HG03432 (cell line): Measurements from ENCODE around the gene SLC6A17.

Source experiments
- ATAC-seq: cut with Tn5 transposase; IDR thresholded peaks from one replicate; pipeline ENCODE4 v1.9.1; 2021; ENCODE audit warnings: mild to moderate bottlenecking, moderate library complexity; ENCODE audit not compliant: unreplicated experiment

The SLC6A17 gene

DNA sequence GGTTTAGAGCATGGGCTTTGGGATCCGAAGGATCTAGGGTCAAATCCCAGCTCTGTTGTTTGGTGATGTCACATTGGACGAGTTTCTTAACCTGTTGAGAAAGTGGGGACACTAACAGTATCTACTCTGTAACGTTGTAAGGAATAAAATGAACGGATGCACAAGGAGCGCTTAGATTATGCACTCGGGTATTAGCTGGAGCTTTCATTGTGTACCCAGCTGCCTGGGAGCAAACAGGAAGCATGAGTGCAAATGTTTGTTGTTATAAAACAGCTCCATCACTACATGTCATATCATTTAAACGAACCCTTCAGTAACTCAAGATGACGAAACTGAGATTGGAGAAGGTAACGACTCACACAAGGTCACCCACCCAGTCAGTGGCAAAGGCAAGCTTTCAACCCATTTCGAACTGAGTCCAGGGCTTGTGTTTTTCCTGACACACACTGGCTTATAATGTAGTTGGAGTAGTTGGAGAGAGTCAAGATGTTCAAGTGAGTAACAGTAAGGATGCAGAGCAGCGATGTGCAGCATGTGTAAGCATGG is 16.2 kb upstream of the SLC6A17 start:
- ATAC-seq: no peak

GRCh38 chr1:110135246-110135645 is 15.0 kb upstream of the SLC6A17 start:
- ATAC-seq: no peak

- ATAC-seq: no peak
Observed at GRCh38 chr1:110135666-110136065, 14.6 kb upstream of the SLC6A17 start.

DNA sequence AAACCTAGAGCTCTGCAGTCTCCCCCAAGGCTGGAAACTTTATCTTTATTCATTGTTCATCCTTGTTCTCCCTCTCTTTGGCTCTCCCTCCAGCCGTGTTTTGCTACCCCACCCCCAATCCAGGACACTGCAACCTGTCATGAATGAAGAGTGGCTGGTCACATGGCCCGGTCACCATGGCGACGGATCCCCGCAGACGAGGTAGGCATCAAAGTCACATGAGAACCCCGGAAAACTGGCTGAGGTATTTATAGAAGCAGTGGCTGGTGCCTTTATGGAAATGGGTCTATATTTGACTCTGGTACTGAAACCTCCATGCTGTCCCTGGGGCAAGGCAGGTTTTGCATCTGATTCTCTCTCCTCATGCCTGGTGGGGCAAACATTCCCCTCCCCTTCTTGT is 13.4 kb upstream of the SLC6A17 start:
- ATAC-seq: no peak

GRCh38 chr1:110138956-110139355 is 11.3 kb upstream of the SLC6A17 start:
- no peak for ATAC-seq

DNA sequence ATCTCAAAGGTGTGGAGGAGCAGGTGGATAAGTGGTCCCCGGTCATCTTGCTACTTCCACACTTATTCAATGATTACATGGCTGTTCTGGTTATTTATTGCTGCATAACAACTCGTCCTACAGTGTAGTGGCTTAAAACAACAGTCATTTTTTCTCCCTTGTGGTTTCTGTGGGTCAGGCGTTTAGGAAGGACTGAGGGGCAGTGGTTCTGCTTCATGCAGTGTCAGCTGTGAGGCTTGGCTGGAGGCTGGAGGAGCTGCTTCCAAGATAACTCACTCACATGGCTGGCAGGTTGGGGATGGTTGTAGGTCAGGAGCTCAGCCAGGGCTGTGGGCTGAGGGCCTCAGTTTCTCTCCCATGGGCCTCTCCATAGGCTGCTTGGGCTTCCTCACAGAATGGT is 5.9 kb upstream of the SLC6A17 start:
- ATAC-seq: no peak

DNA sequence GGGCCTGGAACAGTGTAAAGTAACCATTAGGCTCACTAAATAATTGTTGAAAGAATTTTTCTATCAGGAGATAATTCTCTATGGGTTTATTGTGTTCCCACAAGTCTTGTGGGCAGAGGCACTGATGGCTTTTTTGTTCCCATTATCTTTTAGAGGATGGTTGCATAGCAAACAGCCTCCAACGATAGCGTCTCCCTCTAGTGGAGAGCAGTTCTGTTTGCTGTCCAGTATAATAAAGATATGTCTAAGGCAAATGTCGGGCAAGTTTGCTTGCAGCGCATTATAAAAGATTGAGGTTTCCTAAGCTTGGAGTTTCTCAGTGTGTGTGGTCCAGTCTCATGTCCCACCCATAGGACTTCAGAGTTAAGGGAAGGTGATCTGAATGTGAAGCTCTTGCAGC is 1.3 kb upstream of the SLC6A17 start:
- no peak for ATAC-seq

DNA sequence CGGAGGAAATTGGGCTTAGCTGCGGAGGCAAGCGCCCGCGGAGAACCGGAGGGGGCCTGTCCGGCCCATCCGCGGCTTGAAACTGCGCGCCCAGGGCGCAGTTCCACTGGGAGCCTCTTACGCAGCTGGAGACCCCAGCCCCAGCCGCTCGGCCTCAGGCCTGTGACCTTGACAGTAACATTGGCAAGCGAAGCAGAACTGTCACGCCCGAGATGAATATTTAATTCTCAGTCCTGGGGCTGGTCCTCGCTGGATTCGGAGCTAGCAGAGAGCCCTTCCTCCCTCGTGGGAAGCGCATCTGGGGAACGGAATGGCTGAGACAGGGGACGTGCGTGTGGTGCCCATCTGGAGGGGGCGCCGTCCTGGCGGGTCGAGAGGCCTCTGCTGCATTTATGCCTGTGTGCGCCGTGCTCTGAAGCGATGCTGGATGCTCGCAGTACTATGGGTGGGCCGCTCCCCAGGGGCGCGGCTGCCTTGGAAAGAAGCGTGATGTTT is 928 bp downstream of the SLC6A17 start:
- no peak for ATAC-seq

DNA sequence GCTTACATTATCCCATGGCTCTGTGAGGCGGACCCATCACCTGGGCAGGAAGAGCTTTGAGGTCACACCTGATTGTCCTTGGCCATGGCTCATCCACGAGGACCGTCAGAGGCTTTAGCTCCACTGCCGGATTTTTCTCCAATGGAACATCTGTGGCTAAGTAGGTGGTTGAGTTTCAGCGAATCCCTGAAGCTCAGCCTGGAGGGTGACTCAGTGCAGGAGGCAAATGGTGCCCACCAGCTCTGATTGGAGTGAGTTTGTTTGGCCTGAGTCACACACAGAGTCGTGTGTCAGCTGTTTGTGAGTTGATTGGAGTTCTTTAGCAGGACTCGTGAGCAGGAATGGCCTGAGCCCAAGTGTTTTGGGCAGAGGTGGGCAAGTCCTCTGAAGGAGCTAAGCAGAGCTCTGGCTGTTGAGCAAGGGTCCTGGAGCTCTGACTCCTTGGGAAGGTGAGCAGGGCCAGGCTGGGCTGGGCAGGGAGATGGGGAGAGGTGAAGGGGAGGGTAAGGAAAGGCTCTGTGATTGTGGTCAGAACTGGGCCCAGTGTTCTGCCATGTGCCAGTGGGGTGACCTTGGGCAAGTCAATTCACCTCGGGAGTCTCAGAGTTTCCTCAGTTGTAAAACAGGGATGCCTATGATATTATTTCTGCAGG is 2.0 kb downstream of the SLC6A17 start:
- no peak for ATAC-seq

GRCh38 chr1:110153407-110153950 is 3.2 kb downstream of the SLC6A17 start:
- ATAC-seq: no peak

- ATAC-seq: no peak
Observed at GRCh38 chr1:110155878-110156522, 5.7 kb downstream of the SLC6A17 start.

DNA sequence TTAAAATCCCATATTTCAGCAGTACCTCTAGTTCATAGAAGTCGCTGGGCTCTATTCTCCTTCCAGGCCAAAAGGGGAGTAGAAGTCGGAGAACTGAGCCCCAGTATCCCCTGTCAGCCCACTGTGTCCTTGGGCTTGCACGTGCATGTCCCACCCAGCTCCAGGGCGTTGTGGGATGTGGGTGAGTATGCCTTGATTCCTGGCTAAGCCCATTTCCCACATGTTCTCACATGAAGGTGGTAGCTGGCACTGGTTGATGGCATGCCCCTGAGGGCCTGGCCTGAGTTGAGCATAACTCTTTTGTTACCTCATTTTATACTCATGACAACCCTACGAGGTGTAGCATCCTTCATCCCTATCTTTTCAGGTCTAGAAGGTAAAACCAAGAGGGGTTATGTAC is 8.0 kb downstream of the SLC6A17 start:
- ATAC-seq: no peak

DNA sequence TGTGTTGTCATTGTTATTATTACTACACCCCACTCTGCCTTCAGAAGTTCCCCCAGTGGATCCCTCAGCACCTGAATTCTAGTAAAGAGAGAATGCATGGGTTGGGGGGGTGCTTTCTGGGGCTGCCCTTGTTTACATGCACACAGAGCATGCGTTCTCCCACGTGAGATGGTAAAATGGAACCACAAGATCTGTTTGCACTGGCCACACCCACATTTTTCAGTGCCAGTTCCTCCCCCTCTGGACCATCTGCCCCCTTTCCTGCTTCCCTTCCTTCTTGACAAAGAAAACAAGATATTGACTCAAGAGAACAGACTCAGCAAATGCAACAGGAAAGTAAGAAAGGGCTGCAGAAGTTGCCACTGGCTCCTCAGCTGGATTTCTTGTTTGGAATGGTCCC is 8.9 kb downstream of the SLC6A17 start:
- no peak for ATAC-seq

DNA sequence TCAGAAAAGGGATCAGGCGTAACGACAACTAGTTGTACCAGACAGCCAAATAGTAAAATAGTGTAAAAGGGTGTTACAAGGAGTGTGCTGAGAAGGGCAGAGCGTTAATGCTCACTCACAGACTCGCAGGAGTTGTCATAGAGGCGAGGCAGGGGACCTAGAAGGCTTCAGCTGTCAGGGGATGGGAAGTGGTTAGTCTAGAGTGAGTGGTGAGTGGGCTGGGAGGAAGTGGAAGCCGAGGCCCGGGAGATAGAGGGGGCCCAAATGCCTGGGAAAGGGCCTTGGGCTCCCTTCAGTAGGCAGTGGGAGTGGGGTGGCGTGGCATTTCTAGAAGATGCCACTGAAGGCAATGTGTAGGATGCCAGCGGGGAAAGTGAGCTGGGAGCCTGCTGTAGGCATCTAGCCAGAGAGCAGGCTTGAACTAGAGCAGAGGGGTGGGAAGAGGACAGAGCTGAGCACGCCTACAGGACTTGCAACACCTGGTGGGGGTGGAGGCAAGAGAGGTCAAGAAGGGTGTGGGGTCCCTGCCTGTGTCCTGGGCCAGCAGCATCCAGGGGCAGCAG is 10.3 kb downstream of the SLC6A17 start:
- ATAC-seq: no peak

DNA sequence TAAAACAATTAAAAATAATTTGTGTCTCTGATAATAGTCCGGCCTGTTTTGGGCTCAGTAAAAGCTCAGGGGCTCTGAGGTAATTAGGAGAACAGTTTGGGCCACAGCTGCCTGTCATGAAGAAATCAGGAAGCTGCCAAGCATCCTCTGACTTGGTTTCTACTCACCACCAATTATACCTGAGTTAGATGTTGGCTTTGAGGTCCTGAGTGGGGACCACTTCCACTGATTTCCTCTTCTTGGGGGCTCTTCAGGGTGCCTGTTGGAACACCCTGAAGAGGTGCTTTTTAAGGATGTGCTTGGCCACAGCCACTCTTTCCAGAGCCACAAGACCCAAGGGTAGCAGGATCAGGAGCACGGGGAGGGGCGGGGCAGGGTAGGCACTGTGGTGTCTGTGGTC is 10.9 kb downstream of the SLC6A17 start:
- no peak for ATAC-seq

GRCh38 chr1:110161849-110162248 is 11.6 kb downstream of the SLC6A17 start:
- no peak for ATAC-seq

DNA sequence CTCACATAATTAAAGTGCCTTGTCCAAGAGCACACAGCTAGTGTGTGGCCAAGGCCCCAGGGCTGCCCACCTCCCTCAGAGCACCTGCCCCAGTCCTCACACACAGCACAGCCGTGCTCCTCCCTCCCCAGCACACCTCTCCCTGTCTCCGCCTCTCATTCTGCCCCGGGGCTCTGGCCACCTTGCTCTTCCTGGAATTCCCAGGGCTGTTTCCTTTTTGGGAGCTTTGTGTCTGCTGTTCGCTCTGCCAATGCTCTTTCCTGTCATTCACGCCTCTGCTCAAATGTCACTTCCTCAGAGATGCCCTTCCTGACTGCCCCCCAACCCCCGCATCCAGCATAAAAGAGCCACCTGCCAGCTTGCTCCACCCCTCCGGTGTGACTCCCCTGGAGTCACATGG is 13.3 kb downstream of the SLC6A17 start:
- ATAC-seq: no peak

DNA sequence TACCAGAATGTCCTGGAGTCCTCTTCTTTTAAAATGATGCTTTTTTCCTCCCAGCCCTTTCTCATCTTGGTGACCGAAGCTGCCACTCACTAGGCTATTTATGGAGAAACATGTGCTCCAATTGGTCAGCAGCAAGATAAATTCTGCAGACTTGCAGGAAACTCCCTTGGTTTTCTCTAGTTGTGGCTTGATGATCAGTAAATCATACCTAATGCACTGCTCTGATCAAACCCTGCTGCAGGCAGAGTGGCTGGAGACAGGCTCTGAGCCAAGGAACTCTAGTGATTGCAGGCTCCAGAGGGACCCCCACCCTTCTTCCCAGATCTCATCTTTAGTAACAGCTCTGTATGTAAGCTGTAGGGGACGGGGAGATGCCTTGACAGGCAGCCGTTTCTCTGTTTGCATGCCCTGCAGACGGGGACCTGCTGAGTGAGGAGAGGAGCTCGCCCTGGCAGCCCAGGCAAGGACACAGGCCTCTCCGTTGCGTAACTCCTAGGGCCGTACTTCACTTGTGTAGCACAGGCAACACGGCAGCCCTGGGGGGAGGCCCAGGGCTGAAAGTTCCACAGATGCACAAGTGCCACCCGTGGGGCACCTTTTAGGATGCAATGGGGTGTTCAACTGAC is 14.5 kb downstream of the SLC6A17 start:
- ATAC-seq: no peak

GRCh38 chr1:110165761-110166231 is 15.5 kb downstream of the SLC6A17 start:
- no peak for ATAC-seq

DNA sequence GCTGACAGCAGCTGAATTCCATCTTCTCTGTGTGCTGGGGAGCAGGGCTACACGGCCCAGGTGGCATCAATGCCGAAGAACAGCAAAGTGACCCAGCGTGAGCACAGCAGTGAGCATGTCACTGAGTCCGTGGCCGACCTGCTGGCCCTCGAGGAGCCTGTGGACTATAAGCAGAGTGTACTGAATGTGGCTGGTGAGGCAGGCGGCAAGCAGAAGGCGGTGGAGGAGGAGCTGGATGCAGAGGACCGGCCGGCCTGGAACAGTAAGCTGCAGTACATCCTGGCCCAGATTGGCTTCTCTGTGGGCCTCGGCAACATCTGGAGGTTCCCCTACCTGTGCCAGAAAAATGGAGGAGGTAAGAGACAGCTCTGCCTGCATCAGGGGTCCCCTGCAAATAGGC is 16.6 kb downstream of the SLC6A17 start:
- no peak for ATAC-seq
